ENCODE results near the gene MEDAG.

MEDAG gene

DNA sequence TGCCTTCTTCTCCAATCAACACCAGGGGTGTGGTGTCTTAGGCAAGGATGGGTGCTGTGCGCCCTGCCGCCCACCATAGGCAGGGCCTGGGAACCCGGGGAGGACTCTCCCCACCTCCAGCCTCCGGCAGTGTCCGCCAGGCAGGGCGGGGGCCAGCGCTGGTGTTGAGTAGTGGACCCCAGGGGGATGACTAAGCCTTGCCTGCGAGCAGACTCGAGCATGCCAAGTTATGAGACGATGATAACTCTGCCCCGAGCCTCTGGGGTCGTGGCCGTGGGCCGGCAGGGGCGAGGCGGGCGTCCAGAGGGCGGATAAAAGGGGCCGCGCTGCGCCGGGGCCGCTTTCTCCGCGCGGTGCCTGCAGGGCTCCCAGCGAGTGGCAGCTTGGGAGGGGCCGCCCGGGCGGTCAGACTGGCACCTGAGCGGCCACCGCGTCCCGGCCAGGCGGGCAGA, at the start of gene MEDAG:
Gene MEDAG (plus strand): TSS at position 340 of the 452 bp plus-strand sequence. CDS start 245 bp downstream, outside the sequence.
- DNase-seq: no peak

DNA sequence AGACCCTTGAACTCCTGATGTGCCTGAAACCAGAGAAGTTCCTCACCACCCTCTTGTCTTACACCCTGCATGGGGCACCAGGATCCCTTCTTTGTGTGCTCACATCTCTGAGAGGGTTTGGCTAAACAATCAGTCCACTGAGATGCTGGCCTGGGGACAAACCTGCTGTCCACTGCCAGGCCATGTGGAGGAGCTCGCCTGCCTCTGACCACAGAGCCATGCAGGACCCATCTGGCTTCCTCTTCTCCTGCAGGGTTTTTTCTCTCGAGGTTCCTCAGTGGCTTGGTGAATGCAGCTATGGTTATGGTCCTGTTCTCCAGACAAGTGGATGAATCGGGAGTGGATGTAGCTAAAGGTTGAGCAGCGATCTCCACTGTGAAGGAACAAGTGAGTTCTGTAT, 49.1 kb upstream of the MEDAG start:
- no peak for DNase-seq

DNA sequence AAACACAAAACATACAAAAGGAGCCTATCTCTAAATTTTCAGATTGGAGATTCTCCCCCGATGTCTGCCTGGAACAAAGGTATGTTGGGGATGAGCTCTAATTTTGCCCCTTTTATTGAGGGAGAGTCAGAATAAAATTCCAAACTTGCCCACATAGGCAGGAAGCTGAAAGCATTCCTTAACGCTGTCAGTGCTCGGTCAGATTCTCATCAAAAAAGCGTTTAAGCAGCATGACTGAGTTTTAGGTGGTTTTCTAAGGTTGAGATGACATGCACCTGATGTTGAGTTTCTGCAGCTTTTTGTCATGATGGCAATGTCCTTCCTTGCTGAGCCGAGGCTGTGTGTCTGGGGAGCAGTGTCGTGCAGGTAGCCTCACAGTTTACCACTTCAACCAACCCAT, 48.4 kb upstream of the MEDAG start:
- DNase-seq: no peak

DNA sequence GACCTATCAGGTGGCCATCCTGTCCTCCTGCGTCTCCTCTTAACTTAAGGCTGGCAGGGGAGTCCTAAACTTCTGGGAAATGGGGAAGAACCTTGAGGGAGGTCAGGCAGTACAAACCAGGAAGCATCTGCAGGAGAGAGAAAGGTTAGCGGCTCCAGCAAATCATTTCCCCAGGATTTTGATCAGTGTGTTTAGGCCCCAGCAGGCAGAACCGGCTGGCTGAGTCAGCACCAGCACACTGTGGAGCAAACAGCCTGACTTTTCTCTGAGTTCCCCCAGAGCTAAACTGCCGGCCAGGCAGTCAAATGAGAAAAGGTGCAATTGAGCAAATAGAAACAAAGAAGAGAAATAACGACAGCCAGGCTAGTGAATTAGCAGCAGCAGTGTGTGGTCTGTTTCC, 46.7 kb upstream of the MEDAG start:
- DNase-seq: no peak

DNA sequence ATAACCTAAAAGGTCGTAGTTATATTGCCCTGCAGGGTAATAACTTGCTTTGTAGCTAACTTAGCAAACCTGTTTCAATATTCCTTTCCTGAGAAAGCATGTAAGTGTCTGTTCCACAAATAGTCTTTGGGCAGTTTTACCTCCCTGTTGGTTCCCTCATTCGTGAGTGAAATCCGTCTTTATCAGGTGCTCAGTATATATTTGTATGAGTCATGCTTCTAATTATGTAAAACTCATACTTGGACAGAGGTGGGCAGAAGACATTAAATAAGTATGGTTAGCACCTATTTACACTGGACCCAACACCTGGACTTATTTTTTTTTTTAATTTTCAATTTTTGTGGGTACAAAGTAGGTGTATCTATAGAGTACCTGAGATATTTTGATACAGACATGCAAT, 44.9 kb upstream of the MEDAG start:
- no peak for DNase-seq

DNA sequence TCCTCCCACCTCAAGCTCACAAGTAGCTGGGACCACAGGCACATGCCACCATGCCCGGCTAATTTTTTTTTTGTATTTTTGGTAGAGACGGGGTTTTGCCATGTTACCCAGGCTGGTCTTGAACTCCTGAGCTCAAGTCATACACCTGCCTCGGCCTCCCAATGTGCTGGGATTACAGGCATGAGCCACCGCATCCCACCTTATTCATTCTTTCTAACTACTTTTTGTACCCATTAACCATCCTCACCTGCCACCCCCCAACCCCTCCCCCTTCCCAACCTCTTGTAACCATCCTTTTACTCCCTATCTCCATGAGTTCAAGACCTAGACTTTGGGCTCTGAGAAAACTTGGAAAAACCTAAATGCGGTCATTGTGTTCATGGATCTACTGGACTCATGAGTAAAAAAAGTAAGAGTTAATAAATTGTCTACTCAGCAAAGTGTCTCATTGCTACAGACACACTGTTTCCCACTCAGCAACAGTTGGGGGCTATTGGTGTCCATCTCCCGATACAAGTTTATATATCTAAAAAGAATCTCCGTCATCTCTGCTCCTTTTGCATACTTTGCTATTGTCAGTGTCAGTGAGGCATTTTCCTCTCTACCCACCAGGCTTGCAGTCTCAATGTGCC, 44.1 kb upstream of the MEDAG start:
- DNase-seq: no peak

DNA sequence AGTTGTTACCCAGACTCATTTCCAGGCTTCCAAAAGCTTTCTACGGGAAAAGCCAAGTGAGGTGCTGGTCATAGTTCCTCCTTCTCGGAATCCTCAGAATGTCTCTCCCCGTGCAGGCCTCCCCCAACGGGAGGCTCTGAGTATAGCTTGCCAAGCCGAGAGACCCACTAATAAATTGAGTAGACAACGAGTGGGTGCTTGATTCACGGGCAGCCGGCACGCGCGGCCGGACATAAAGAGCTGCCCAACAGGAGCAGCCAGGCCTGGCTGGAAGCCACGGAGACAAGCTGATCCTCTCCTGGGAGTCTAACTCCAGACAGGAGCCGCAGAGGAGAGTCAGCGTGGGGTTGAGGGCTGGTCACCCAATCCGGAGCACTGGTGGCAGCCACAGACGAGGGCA, 43.4 kb upstream of the MEDAG start:
- no peak for DNase-seq

DNA sequence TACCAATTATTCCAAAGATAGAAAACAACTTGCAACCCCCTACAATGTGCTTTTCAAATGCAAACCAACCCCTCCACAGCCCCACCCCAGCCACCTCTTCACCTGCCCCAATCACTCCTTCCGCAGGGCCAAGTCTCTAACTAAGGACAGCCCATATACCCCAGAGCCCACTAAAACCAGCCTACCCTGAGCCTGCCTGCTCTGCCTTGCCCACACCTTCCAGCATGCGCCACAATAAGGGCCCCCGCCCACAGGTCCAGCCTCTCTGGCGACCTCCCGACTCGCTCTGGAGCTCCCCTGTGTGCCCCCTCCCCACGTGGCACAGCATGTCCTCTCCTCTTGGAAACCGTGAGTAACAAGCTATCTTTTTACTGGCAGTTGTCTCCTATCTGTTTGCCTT, 42.8 kb upstream of the MEDAG start:
- no peak for DNase-seq

DNA sequence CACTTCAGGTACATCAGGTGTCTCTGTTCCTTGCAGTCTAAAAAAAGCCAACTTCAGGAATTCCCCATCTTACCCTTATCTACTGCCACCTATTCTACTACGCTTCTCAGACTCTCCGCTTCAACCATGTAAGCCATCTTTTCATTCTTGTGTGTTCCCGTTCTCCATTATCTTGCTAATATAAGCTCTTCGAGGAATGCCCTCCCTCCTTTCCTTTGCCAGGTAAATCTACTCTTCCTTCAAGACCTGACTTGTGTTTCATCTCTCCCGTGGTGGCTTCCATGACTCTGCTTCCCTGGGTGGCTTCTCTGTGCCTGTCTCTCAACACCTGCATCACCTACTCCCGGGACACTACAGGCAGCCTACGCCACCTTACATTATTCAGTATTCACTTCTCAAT, 42.3 kb upstream of the MEDAG start:
- DNase-seq: no peak

DNA sequence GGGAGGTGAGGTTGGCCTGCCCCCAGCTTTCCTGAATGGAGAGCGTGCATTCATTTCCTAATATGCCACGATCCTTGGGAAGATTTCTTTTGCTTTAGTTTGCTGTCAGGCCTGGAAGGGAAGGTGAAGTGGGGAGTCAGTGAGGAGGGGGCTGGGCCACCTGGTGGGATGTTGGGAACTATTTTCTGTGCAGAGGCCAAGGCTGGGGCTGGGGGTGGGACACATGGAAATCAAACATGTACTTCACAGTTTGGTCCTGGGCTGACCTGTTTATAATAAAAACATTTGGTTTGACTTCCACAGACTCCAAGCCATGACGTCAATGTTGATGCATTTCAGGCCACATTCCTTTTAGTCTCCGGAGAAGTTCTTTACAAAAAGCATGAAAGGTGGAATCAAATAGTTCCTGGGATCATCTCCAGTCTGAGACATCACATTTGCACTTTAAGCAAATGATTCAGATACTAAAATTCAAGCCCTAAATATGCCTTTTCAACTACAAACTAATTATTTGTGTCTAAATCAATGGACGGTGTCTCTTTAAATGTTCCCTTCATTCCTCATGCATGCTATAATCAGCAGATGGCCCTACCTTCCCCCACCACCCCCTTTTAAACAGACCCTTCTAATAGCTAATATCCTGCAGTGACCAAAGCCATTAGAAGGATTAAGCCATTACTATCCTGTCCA, 41.5 kb upstream of the MEDAG start:
- DNase-seq: no peak

DNA sequence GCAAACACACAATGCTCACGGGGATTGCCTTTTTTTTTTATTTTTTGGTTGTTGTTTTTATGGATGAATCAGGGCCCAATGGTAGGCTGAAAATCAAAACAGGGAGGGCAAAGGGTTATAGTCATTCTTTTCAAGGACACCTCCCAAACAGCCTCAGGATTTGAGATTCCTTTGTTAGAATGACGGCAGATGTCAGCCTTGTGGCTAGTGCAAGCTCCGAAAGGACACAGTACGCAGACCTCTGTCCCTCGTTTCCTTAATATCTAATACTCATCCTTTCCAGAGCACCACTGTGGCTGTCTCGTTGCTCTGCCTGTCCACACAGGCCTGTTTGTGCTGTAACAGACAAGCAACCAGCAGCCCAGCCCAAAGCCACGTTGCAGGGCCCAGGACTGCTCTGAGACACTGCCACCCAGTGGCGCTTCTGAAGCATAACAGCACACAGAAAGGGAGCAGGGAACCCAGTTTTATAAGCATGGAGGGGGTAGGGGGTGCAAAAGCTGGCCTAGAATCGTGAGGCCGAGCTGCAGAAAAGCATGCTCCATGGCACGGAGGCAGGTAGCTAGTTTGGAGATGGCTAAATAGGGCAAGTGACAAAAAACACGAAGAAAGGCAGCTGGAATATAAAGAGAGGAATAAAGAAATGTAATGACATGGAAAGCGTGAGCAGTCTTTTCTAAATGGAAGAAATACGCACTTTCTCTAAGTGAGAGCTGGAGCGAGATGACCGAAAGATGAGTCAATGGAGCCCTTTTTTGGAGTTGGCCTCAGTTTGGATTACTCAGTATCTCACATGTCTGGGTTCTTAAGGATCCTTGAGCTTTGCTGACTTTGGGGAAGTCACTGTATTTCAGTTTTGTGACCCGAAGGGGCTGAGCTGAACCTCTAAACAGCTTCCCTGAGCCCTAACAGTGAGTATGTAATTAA, 40.7 kb upstream of the MEDAG start:
- DNase-seq: peak; percentile 68

DNA sequence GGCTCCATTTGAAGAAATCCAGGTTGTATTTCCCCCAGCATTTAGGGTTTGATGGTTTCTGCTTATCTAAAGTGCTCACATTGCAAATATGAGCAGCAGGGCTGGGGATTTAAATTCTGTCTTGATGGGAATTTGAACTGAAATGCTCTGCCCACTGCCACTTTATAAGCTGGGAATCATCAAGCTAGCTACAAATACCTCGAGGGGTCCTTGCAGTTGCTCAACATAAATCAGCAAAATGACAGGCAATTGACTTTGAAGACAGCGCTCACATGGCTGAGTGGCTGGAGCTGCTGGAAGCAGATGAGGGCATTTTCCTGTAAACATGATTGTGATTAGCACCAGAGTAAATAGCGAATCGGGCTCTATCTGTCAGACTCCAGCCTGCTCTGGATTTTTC, 39.4 kb upstream of the MEDAG start:
- no peak for DNase-seq

DNA sequence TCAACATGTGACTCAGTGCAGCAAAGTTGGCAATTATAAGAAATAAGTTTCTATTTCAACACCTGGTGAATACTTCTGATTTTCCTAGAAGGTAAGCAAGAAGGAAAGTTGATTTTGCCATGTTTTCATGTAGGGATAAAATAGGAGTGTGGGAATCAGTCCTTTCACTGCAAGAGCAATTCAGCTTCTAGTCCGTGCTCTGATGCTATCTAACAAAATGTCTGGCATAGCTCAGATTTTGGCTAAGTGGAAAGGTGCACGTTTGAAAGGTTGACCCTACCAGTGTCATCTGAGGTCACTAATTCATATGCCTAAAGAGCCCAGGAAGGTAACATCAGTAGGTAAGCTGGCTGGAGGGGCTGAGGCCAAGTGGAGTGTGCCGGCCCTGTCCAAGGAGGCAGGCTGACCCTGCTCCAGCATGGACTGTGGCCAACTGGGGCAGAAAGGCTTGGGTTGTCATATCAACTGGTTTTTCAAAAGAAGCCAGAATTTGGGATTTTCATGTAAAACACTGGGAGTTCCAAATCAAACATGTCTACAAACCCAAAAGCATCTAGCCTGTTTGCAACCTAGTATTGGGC, 38.9 kb upstream of the MEDAG start:
- DNase-seq: no peak

DNA sequence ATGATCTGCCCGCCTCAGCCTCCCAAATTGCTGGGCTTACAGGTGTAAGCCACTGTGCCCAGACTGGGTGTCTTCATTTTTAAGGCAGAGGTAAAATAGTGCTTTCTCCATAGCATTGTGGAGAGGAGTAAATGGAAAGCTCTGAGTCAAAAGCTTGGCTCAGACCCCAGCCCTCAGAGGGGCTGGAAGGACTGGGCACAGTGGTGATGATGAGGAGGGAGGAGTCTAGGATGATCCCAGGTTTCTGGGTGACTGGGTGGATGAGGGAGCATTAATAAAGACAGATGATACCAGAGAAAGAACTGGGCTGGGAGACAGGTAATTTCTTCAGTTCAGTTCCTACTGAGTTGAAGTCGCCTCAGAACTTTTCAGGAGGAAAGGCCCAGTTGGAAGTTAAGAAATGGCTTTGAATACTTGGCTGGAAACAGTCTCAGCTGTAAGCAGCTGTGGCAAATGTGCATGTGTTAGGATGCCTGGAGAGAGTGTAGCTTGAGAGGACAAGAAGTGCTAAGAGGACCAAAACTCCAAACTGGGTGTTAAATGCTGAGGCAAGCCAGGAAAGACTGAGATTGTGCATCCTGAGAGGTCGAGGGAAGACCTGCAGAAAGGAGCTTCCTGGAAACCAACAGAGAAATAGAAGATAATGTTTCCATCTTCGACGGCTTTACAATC, 37.1 kb upstream of the MEDAG start:
- no peak for DNase-seq

DNA sequence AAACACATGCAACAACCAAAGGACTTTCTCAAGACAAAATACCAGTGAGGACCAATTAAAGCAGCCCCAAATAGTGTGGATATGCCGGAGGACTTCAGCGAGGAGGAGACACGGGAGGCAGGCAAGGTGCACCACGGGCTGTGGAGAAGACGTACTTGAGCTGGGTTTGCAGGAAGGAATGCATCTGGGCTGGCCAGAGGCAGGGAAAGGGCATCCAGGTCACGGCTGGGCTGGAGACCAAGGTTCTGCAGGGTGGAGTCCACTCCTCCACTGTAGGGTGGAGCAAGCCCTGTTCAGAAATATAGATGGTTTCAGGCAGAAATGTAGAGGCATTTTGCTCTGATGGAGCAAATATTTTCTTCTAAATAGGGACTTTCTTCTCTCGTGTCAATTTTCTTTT, 36.6 kb upstream of the MEDAG start:
- no peak for DNase-seq

DNA sequence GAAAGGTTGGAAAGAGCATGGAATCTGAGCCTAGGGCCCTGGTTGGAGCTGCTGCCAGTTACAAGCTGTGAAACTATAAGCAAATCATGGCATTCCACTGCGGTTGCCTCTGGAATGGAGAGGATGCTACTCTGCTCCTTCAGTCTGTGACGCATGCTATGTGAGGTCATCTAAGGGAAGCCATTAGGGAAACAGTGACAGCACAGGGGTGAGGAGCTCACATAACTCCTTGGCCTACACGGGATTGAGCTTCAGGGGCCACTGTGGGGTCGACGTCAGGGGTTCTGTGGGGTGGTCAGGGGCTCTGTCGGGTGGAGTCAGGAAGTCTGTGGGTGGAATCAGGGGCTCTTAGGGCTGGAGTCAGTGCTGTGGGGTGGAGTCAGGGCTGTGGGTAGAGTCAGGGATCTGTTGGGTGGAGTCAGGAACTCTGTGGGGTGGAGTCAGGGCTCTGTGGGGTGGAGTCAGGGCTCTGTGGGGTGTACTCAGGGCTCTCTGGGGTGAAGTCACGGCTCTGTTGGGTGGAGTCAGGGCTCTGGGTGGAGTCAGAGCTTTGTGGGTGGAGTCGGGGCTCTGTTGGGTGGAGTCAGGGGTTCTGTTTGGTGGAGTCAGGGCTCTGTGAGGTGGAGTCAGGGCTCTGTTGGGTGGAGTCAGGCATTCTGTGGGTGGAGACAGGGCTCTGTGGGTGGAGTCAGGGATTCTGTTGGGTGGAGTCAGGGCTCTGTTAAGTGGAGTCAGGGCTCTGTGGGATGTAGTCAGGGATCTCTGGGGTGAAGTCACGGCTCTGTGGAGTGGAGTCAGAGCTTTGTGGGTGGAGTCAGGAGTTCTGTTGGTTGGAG, 35.8 kb upstream of the MEDAG start:
- no peak for DNase-seq

DNA sequence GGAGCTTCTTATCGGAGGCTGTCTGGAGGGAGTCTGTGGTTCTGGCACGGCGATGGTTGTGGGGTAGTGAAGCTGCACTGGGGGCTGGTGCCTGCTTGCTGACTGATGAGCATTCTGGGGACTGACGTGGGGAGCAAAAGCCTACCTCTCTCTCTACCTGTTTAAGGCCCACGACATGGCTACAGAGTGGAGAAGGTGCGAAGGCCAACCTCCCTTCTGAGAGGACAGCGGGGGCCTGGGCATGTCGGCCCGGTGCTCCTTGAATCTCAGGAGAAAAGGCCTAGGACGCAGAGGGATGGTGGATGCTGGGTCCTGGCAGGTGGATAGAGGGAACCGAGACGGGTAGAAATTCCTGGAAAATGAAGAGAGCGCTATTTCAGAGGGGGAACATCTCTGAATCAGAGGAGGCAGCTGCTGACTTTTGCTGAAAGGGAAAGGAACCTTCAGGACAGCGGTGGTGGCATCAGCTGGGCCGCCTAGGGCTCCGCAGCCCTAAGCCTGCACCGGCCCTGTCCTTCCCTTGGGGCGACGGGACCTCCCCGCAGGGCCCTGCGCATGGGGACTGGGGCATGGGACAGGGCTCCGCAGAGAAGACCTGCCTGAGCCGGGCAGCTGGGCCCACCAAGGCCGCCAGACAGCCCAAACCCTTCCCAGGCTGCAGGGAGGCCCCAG, 35.0 kb upstream of the MEDAG start:
- DNase-seq: no peak

DNA sequence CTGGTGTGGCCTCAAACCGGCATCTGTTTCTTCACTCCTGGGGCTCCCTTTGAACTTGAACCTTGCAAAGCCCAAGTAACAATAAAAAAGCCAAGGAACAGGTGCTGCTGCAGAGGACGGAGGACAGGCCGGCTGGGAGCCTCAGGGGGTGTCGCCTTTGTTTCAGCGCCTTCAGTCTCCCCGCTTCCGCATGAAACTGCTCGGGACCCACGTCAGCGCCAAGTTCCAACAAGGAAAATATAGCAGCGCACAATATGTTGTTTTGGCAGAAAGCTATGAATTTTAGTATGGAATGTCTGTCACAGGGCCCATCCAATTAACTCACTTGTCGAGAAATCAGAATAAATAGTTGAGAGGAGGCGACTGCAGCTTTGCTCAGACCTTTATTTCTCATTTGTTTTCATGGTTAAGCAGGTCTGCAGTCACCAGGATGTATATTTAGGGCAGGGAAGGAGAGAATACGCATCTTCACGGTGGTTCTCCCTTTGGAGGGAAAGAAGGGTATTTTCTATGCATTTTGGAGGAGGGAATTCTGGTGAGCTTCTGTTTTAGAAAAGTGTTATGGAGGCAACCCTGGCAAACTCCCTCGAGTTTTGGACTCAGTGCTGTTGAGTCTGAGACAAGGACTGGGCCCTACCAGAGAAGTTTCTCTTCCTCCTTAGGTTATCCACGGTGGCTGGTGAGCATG, 34.3 kb upstream of the MEDAG start:
- DNase-seq: no peak

DNA sequence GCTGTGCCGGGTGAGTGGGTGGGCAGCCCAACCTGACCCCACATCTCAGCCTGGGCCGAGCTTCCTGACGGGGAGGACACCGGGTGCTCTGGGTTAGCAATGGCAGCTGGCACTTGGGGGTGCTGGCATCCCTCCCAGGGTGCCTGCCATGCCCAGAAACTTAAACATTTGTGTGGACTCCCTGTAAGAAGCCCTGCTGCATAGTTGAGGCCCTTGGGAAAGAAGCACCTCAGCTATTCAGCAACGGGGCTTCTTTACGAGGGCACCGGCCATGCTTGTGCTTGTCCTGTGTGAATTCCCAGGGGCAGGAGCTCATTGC, 33.8 kb upstream of the MEDAG start:
- DNase-seq: no peak

DNA sequence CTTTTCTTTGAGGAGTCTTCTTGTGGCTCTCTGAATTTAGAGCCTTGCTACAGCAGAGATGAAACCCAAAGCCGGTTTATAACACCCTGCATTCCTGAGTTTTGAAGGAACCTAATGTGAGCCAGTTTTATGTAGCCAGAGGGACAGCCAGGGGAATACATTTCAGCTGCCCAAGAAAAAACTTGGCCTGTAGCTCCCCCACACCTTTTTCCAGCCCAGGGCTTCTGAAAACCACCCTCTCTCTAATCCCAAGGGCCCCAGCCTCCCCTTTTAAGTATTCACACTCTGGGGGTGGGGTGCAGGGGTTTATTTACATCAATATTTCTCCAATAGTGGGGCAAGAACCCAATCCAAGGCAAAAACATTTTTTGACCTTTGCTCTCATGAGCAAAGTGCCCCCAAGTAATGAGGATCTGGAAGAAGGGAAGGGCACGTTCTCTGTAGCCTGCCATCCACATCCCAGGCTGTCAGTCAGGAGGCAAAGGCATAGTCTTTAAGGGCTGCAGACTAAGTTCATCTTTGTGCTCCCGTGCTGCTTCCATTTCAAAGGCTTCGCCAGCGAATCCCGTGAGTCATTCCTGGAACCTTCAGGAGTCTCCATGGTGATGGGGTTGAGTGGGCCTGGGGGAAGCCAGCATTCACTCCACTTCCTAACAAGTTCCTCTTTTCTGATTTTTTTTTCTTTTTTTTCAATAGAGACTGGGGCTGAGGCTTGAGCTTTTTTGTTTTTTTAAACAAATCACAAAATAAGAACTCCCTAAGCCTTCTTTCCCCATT, 33.2 kb upstream of the MEDAG start:
- DNase-seq: no peak
